Measurements from ENCODE around the gene PRKAG2. TPM values are rescaled to one million over a fixed set of nuclear protein-coding genes. Genes with fewer than 3 reads are reported as not detected.

The PRKAG2 gene
- total RNA-seq, 1 donor from 2014 or later: 130 TPM

GRCh38 chr7:151896086-151896485 lies 19.2 kb upstream of the PRKAG2 start:
- Histone ChIP-seq H3K27me3 (ENCODE audit: low read depth) (peaks cover 47% of the 10 kb centered on the region), H3K9me3 (replicated peaks) (no peaks in the 10 kb centered on the region), H3K36me3 (no peaks in the 10 kb centered on the region), H3K4me1 (peaks cover 21% of the 10 kb centered on the region), H3K27ac (replicated peaks) (no peak overlapping the region), H3K4me3 (no peak overlapping the region)
- TF ChIP-seq CTCF (IDR thresholded peaks at IDR 0.05; ENCODE audit: borderline replicate concordance): no peak
- intact Hi-C loops (cut with micrococcal nuclease): no loop called here
- no peak for DNase-seq

- intact Hi-C loops (cut with micrococcal nuclease): no loop called here
- Histone ChIP-seq H3K4me3 (no peak overlapping the region), H3K27ac (replicated peaks) (no peak overlapping the region), H3K4me1 (peaks cover 24% of the 10 kb centered on the region), H3K27me3 (ENCODE audit: low read depth) (peaks cover 43% of the 10 kb centered on the region), H3K36me3 (no peaks in the 10 kb centered on the region), H3K9me3 (replicated peaks) (no peaks in the 10 kb centered on the region)
- DNase-seq: no peak
- TF ChIP-seq CTCF (IDR thresholded peaks at IDR 0.05; ENCODE audit: borderline replicate concordance): no peak
These were observed 18.7 kb upstream of the PRKAG2 start for GRCh38 chr7:151895631-151896031.

GRCh38 chr7:151895008-151895630 lies 18.2 kb upstream of the PRKAG2 start:
- Histone ChIP-seq H3K27me3 (ENCODE audit: low read depth) (peaks cover 48% of the 10 kb centered on the region), H3K4me1 (peaks cover 24% of the 10 kb centered on the region), H3K27ac (replicated peaks) (no peak overlapping the region), H3K36me3 (no peaks in the 10 kb centered on the region), H3K9me3 (replicated peaks) (no peaks in the 10 kb centered on the region), H3K4me3 (no peak overlapping the region)
- TF ChIP-seq CTCF (IDR thresholded peaks at IDR 0.05; ENCODE audit: borderline replicate concordance): no peak
- DNase-seq: no peak
- intact Hi-C loops (cut with micrococcal nuclease): no loop called here

GRCh38 chr7:151894111-151895007 lies 17.4 kb upstream of the PRKAG2 start:
- intact Hi-C loops (cut with micrococcal nuclease): no loop called here
- H3K4me1 ChIP-seq: peaks cover 24% of the 10 kb centered on the region
- peaks cover 48% of the 10 kb centered on the region for H3K27me3 ChIP-seq (ENCODE audit: low read depth)
- no peak overlapping the region for H3K27ac ChIP-seq (replicated peaks)
- no peaks in the 10 kb centered on the region for H3K36me3 ChIP-seq
- no peak for TF ChIP-seq CTCF (IDR thresholded peaks at IDR 0.05; ENCODE audit: borderline replicate concordance)
- no peak overlapping the region for H3K4me3 ChIP-seq
- H3K9me3 ChIP-seq (replicated peaks): no peaks in the 10 kb centered on the region
- no peak for DNase-seq

GRCh38 chr7:151893405-151893923 lies 16.5 kb upstream of the PRKAG2 start:
- Histone ChIP-seq H3K9me3 (replicated peaks) (no peaks in the 10 kb centered on the region), H3K27me3 (ENCODE audit: low read depth) (peaks cover 42% of the 10 kb centered on the region), H3K4me3 (no peak overlapping the region), H3K36me3 (no peaks in the 10 kb centered on the region), H3K27ac (replicated peaks) (no peak overlapping the region), H3K4me1 (peaks cover 24% of the 10 kb centered on the region)
- DNase-seq: no peak
- intact Hi-C loops (cut with micrococcal nuclease): no loop called here
- no peak for TF ChIP-seq CTCF (IDR thresholded peaks at IDR 0.05; ENCODE audit: borderline replicate concordance)
